Ureter (tissue), 1 donor: ENCODE measurements around the gene MUC3A. TPM values are rescaled to one million over a fixed set of nuclear protein-coding genes. Genes with fewer than 3 reads are reported as not detected.
"Not testable (repeated sequence)": the region's sequence is repeated elsewhere in the genome, so short reads cannot be mapped to it uniquely, and the experiment has no call there.

Experiments
- DNase-seq: peaks from one replicate; pipeline ENCODE4 v3.0.0-alpha.2; 2020; ENCODE audit warnings: low spot score
- total RNA-seq: library from RNA; stranded (reverse); gene quantifications from one replicate; pipeline ENCODE4 v1.2.4, GENCODE V29; 2023
- donor health status: DM: yes; HTN: yes; CAD: no.

Gene MUC3A
- total RNA-seq, 1 donor from 2014 or later, result 2.1 TPM

GRCh38 chr7:100971111-100972001, 22.0 kb downstream of the MUC3A start:
- DNase-seq, result no peak

DNA sequence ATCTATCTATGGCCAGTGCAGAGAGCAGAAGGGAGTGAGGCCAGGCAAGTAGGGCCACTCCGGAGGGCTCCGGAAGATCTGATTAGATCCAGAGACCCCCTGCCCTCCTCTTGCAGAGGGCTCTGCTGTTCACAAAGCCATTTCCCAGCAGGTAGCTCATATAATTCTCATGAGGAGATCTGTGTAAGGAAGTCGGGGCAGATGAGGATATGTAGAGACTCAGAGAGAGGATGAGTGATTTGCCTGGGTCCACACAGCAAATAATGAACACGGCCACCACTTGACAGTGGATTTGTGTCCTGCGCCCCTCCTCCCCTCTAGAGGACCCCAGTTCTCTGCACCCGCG, 22.6 kb downstream of the MUC3A start:
- no peak for DNase-seq

DNA sequence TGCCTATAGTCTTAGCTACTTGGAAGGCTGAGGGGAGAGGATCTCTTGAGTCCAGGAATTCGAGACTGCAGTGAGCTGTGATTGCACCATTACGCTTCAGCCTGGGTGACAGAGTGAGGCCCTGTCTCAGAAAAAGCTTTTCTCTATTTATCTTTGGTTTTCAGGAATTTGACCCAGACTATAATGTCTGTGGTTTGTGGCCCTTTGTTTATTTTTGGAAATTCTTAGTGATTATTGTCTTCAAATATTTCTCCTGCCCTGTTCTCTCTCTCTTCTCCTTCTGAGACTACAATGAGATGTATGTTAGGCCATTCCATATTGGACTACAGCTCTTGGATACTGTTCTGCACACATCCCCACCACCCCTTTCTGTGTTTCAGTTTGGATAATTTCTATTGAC, 24.7 kb downstream of the MUC3A start:
- no peak for DNase-seq

DNA sequence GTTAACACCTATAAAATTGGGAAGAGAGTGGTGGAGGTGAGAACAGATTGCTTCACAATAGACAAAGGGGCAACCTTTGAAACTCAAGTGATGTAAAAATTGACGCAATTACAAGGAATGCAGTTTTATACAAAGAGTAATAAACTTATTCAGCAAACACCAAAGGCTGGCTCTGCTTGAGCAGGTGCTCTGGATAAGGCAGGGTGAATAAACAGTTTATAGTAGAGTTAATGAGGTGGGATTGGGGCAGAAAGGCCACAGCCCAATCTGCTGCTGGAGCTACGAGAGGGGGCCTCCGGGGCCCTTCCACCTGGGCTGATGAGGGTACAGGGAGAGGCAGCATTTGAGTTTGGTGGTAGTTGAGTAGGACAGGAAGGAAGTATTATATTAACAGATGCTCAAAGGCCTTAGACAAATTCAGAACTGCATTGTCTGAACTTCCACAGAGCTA, 26.1 kb downstream of the MUC3A start:
- DNase-seq, result no peak

- no peak for DNase-seq
Measured at GRCh38 chr7:100978300-100978699, 29.0 kb downstream of the MUC3A start.

GRCh38 chr7:100983451-100984187, 34.3 kb downstream of the MUC3A start:
- no peak for DNase-seq

GRCh38 chr7:100984241-100984918, 35.0 kb downstream of the MUC3A start:
- not testable (repeated sequence) for DNase-seq

GRCh38 chr7:100985033-100985797, 35.9 kb downstream of the MUC3A start:
- not testable (repeated sequence) for DNase-seq

DNA sequence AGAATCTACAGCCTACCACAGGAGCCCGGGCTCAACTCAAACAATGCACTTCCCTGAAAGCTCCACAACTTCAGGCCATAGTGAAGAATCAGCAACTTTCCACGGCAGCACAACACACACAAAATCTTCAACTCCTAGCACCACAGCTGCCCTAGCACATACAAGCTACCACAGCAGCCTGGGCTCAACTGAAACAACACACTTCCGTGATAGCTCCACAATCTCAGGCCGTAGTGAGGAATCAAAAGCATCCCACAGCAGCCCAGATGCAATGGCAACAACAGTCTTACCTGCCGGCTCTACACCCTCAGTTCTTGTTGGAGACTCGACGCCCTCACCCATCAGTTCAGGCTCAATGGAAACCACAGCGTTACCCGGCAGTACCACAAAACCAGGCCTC, 42.3 kb downstream of the MUC3A start:
- no peak for DNase-seq

GRCh38 chr7:100992280-100992679, 42.9 kb downstream of the MUC3A start:
- DNase-seq, result not testable (repeated sequence)

GRCh38 chr7:100994671-100995070, 45.3 kb downstream of the MUC3A start:
- DNase-seq, result not testable (repeated sequence)

DNA sequence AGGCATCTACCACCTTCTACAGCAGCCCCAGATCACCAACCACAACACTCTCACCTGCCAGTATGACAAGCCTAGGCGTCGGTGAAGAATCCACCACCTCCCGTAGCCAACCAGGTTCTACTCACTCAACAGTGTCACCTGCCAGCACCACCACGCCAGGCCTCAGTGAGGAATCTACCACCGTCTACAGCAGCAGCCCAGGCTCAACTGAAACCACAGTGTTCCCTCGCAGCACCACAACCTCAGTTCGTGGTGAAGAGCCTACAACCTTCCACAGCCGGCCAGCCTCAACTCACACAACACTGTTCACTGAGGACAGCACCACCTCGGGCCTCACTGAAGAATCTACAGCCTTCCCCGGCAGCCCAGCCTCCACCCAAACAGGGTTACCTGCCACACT, 49.2 kb downstream of the MUC3A start:
- DNase-seq, result not testable (repeated sequence)

- not testable (repeated sequence) for DNase-seq
Measured at GRCh38 chr7:100999334-100999733, 50.0 kb downstream of the MUC3A start.

DNA sequence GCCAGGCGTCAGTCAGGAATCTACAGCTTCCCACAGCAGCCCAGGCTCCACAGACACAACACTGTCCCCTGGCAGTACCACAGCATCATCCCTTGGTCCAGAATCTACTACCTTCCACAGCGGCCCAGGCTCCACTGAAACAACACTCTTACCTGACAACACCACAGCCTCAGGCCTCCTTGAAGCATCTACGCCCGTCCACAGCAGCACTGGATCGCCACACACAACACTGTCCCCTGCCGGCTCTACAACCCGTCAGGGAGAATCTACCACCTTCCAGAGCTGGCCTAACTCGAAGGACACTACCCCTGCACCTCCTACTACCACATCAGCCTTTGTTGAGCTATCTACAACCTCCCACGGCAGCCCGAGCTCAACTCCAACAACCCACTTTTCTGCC, 50.7 kb downstream of the MUC3A start:
- DNase-seq, result not testable (repeated sequence)

GRCh38 chr7:101002333-101002732, 53.0 kb downstream of the MUC3A start:
- not testable (repeated sequence) for DNase-seq

- DNase-seq, result not testable (repeated sequence)
Measured at GRCh38 chr7:101007361-101007760, 58.0 kb downstream of the MUC3A start.

DNA sequence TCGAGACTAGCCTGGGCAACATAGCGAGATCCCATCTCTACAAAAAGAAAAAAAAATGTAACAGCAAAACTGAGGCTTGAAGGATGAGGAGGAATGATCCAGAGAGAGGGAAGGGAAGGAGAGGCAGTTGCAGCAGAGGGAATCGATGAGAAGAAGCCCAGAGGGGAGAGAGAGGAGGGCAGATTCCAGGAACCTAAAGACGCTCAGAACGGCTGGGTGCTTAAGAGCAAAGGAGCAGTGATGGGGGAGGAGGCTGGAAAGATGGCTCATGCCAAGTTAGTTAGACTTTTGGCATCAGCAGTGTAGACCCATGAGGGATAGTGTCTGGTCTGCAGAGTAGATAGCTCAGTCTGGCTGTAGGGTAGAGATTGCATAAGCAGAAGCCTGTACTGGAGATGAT, 60.3 kb downstream of the MUC3A start:
- no peak for DNase-seq

GRCh38 chr7:101012931-101013330, 63.6 kb downstream of the MUC3A start:
- DNase-seq, result no peak

GRCh38 chr7:101015626-101016025, 66.3 kb downstream of the MUC3A start:
- DNase-seq, result no peak

- DNase-seq, result peak; percentile 83
Measured at GRCh38 chr7:101017064-101017777, 67.9 kb downstream of the MUC3A start.
